SU-DHL-6 (cell line): Measurements from ENCODE around the gene MPEG1.

Experiments
- H2AFZ ChIP-seq: fragments of 200-600 bp; sonication (generic); 2 replicates; pipeline ENCODE4 v1.6.1; 2014; ENCODE audit warnings: low read depth, mild to moderate bottlenecking, moderate library complexity, mixed read lengths, antibody characterized with exemption, low read length; ENCODE audit not compliant: severe bottlenecking
- H3F3A ChIP-seq: fragments of 200-600 bp; shearing (Covaris generic); 2 replicates; pipeline ENCODE4 v1.6.0; 2016; ENCODE audit warnings: antibody characterized with exemption, mild to moderate bottlenecking; ENCODE audit not compliant: insufficient read depth
- H3K27ac ChIP-seq: fragments of 200-600 bp; sonication (generic); 2 replicates; pipeline ENCODE4 v1.5.1; 2016; ENCODE audit warnings: low read depth, mild to moderate bottlenecking, low read length, moderate library complexity, mixed read lengths
- H3K27me3 ChIP-seq: fragments of 200-600 bp; sonication (generic), shearing (Covaris generic); 2 replicates; pipeline ENCODE4 v1.6.0; 2014; ENCODE audit warnings: mild to moderate bottlenecking, low read length
- H3K36me3 ChIP-seq: fragments of 200-600 bp; sonication (generic); 2 replicates; pipeline ENCODE4 v1.6.1; 2014; ENCODE audit warnings: mild to moderate bottlenecking, low read length, mixed read lengths
- H3K4me2 ChIP-seq: fragments of 300-600, 200-600 bp; shearing (Covaris generic), sonication (generic); 2 replicates; pipeline ENCODE4 v1.6.0; 2014; ENCODE audit warnings: low read length, low read depth, mild to moderate bottlenecking; ENCODE audit not compliant: poor library complexity, severe bottlenecking
- H3K4me3 ChIP-seq: fragments of 200-600 bp; sonication (generic); 2 replicates; pipeline ENCODE4 v1.5.1; 2014; ENCODE audit warnings: antibody characterized with exemption, low read length, mild to moderate bottlenecking, mixed read lengths; ENCODE audit not compliant: insufficient read depth, poor library complexity, severe bottlenecking
- H3K79me2 ChIP-seq: fragments of 200-600 bp; sonication (generic); 2 replicates; pipeline ENCODE4 v1.6.1; 2014; ENCODE audit warnings: mild to moderate bottlenecking, low read length, moderate library complexity; ENCODE audit not compliant: insufficient read depth
- H3K9ac ChIP-seq: fragments of 200-600 bp; sonication (generic); 2 replicates; pipeline ENCODE4 v1.7.0; 2014; ENCODE audit warnings: mild to moderate bottlenecking, low read length
- H3K9me2 ChIP-seq: fragments of 200-600 bp; sonication (generic); replicated peaks from 2 replicates; pipeline ENCODE4 v1.6.1; 2014; ENCODE audit warnings: low read length; ENCODE audit not compliant: insufficient read depth
- H3K9me3 ChIP-seq: fragments of 200-600 bp; sonication (generic); 2 replicates; pipeline ENCODE4 v1.6.1; 2014; ENCODE audit warnings: low read length, mixed read lengths; ENCODE audit not compliant: insufficient read depth
- H4K20me1 ChIP-seq: fragments of 200-600 bp; sonication (generic); 2 replicates; pipeline ENCODE4 v1.6.1; 2014; ENCODE audit warnings: low read depth, mild to moderate bottlenecking, antibody characterized with exemption, low read length, moderate library complexity, mixed read lengths
- CTCF ChIP-seq: fragments of 200-600 bp; sonication (generic); IDR thresholded peaks from one replicate; pipeline ENCODE4 v1.5.1; 2017; ENCODE audit warnings: antibody characterized with exemption, mild to moderate bottlenecking, low read length, moderate library complexity; ENCODE audit not compliant: insufficient read depth, poor library complexity, severe bottlenecking
- EZH2phosphoT487 ChIP-seq: fragments of 200-600 bp; sonication (generic), shearing (Covaris generic); conservative IDR thresholded peaks from 2 replicates; pipeline ENCODE4 v1.6.1; 2018; ENCODE audit warnings: mild to moderate bottlenecking, antibody characterized with exemption, low read length, moderate library complexity, mixed read lengths

The MPEG1 gene

GRCh38 chr11:59247531-59248227 lies 35.0 kb upstream of the MPEG1 start:
- H3K4me2 ChIP-seq, result no peak overlapping the region
- TF ChIP-seq CTCF, result no peak
- TF ChIP-seq EZH2phosphoT487, result no peak
- H2AFZ ChIP-seq, result no peak overlapping the region

GRCh38 chr11:59243633-59244032 lies 30.9 kb upstream of the MPEG1 start:
- no peak for TF ChIP-seq EZH2phosphoT487
- TF ChIP-seq CTCF, result no peak
- Histone ChIP-seq H3K9me3 (peaks cover 27% of the 10 kb centered on the region; the same call in 1 of the 2 replicates), H3K9ac (no peak overlapping the region), H3K27ac (no peak overlapping the region), H3K36me3 (peaks cover 8% of the 10 kb centered on the region; the same call in 1 of the 2 replicates), H3K4me2 (no peak overlapping the region), H3K27me3 (no peaks in the 10 kb centered on the region), H3K9me2 (no peaks in the 10 kb centered on the region), H3K79me2 (no peaks in the 10 kb centered on the region), H4K20me1 (no peaks in the 10 kb centered on the region), H3F3A (no peaks in the 10 kb centered on the region), H2AFZ (no peak overlapping the region), H3K4me3 (no peak overlapping the region)

More at GRCh38 chr11:59247531-59248227, 35.0 kb upstream of the MPEG1 start:
- Histone ChIP-seq H3F3A (no peaks in the 10 kb centered on the region), H3K9me3 (peaks cover 5% of the 10 kb centered on the region; the same call in 1 of the 2 replicates), H3K27me3 (no peaks in the 10 kb centered on the region), H3K27ac (no peak overlapping the region), H3K9ac (no peak overlapping the region), H3K36me3 (no peaks in the 10 kb centered on the region), H3K9me2 (no peaks in the 10 kb centered on the region), H3K4me3 (no peak overlapping the region), H4K20me1 (no peaks in the 10 kb centered on the region), H3K79me2 (no peaks in the 10 kb centered on the region)

GRCh38 chr11:59240322-59240721 lies 27.6 kb upstream of the MPEG1 start:
- Histone ChIP-seq H3K4me2 (no peak overlapping the region), H3K79me2 (no peaks in the 10 kb centered on the region), H3K9me2 (no peaks in the 10 kb centered on the region), H2AFZ (no peak overlapping the region), H4K20me1 (no peaks in the 10 kb centered on the region), H3K9me3 (peaks cover 27% of the 10 kb centered on the region; the same call in 1 of the 2 replicates), H3F3A (no peaks in the 10 kb centered on the region), H3K4me3 (no peak overlapping the region), H3K27me3 (no peaks in the 10 kb centered on the region), H3K27ac (no peak overlapping the region), H3K9ac (no peak overlapping the region), H3K36me3 (peaks cover 8% of the 10 kb centered on the region; the same call in 1 of the 2 replicates)
- no peak for TF ChIP-seq CTCF
- no peak for TF ChIP-seq EZH2phosphoT487
